Right renal pelvis (tissue), 4 donors: Measurements from ENCODE around the gene NPIPA1. TPM values are rescaled to one million over a fixed set of nuclear protein-coding genes. Genes with fewer than 3 reads are reported as not detected.
"Not testable (repeated sequence)": the region's sequence is repeated elsewhere in the genome, so short reads cannot be mapped to it uniquely, and the experiment has no call there.

ENCODE experiments used
- DNase-seq, 4 donors: peaks; one replicate each; pipeline ENCODE4 v3.0.0-alpha.2; 2013; ENCODE audit warnings: low read depth in 4 of 4, low spot score in 3 of 4, missing footprints in 1 of 4
- polyA plus RNA-seq, 4 donors: library from polyadenylated mRNA; unstranded; fragments of 120-200 nt; gene quantifications; one replicate each; pipeline ENCODE4 v1.2.1, GENCODE V29; 2013; ENCODE audit not compliant: insufficient read length in 4 of 4

NPIPA1 gene
- 100 to 1,000 TPM in 3 of 4 donors, 10 to 100 TPM in 1; 94.8 to 142 (median 119) TPM for polyA plus RNA-seq

DNA sequence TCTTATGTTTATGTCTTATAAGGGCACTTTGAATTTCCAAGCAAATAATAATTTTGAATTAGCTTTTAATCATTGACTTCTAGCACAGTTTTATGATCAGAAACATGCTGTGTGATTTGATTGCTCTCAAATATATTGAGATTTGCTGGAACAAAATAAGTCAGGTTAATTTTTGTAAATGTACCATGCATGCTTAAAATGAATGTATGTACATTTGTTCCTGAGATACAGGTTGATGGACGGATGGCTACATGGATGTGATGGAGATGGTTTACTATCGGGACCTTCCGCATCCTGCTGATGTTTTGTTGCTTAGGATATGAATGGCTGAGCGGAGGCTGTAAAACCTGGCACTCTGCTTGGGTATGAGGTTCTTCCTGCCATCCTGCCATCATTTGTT is at the start of gene NPIPA1:
Gene NPIPA1 (plus strand): TSS at position 301 of the 400 bp plus-strand sequence. CDS start 0 bp downstream, at position 301.
- not testable (repeated sequence) for DNase-seq

GRCh38 chr16:14892111-14892510 is 45.1 kb upstream of the NPIPA1 start:
- not testable (repeated sequence) for DNase-seq

DNA sequence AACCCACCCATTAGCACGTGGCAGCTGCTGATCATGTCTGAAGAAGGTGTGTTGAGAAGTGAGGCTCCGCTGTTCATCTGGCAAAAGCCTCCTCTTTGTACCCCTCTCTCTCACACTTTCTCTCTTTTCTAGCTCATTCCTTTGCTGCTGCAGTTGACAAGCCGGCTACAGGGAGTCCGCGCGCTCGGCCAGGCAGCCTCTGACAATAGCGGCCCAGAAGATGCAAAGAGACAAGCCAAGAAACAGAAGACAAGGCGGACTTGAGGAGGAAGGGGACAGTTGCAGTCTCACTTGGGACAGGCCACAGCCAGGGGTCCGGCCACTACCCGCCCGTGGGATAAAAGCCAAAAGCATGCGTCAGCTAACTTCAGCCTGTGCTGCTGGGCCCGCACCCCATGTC is 41.9 kb upstream of the NPIPA1 start:
- DNase-seq, result not testable (repeated sequence)

GRCh38 chr16:14896023-14896422 is 41.2 kb upstream of the NPIPA1 start:
- DNase-seq, result not testable (repeated sequence)

- not testable (repeated sequence) for DNase-seq
These were observed 40.1 kb upstream of the NPIPA1 start for GRCh38 chr16:14897006-14897664.

GRCh38 chr16:14898162-14898561 is 39.1 kb upstream of the NPIPA1 start:
- not testable (repeated sequence) for DNase-seq

GRCh38 chr16:14903191-14903957 is 33.9 kb upstream of the NPIPA1 start:
- not testable (repeated sequence) for DNase-seq

DNA sequence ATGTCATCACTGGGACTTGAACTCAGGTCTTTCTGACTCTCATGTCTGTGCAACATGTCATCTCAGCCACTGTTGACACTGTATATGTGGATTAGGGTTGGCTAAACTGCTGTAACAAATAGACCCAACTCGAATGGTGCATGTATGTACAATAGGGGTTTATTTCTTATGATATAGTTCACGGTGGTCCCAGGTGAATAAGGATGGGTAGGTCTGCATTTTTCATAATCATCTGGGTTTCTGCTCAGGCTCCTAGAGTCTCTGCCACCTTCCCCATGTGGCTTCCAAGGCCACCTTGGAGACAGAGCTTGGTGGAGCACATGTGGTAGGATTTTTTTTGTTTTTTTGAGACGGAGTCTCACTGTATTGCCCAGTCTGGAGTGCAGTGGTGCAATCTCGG is 27.5 kb upstream of the NPIPA1 start:
- DNase-seq, result not testable (repeated sequence)

GRCh38 chr16:14910833-14911629 is 26.2 kb upstream of the NPIPA1 start:
- not testable (repeated sequence) for DNase-seq

DNA sequence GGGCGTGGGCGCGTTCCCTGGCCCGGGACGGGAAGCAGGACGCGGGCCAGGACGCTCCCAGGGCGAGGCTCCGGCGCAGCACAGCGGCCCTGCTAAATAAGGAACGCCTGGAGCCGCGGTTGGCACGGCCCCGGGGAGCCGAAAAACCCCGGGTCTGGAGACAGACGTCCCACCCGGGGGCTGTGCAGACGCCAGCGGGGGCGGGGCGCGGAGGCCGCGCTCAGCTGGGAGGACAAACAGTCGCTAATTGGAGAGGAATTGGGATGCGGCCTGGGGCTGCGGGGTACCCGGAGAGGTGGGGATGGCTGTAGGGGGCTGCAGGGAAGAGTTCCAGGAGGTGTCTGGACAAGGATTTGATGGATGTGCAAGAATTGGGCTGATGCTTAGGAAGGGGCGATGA is 25.3 kb upstream of the NPIPA1 start:
- DNase-seq, result not testable (repeated sequence)

DNA sequence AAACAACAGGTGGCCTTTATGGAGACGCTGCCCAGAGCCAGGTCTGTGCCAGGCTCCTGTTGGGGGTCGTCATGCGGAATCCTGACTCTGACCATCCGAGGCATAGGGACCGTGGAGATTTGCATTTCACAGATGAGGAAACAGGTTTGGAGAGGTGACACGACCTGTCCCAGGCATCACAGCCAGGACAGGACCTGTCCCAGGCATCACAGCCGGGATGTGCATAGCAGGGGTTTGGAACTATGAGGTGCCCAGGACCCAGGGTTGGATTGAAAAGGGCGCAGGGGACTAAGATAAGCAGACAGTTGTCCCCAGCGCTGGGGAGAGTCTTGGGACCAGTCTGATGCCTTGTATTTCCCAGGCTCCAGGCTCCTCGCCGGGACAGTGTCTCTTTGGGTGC is 24.7 kb upstream of the NPIPA1 start:
- not testable (repeated sequence) for DNase-seq

DNA sequence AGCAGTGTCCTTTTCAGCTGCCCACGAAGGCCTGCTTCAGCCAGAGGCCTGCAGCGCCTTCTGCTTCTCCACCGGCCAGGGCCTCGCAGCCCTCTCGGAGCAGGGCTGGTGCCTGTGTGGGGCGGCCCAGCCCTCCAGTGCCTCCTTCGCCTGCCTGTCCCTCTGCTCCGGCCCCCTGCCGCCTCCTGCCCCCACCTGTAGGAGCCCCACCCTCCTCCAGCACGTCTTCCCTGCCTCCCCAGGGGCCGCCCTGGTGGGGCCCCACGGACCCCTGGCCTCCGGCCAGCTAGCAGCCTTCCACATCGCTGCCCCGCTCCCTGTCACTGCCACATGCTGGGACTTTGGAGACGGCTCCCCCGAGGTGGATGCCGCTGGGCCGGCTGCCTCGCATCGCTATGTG is 18.7 kb upstream of the NPIPA1 start:
- not testable (repeated sequence) for DNase-seq

DNA sequence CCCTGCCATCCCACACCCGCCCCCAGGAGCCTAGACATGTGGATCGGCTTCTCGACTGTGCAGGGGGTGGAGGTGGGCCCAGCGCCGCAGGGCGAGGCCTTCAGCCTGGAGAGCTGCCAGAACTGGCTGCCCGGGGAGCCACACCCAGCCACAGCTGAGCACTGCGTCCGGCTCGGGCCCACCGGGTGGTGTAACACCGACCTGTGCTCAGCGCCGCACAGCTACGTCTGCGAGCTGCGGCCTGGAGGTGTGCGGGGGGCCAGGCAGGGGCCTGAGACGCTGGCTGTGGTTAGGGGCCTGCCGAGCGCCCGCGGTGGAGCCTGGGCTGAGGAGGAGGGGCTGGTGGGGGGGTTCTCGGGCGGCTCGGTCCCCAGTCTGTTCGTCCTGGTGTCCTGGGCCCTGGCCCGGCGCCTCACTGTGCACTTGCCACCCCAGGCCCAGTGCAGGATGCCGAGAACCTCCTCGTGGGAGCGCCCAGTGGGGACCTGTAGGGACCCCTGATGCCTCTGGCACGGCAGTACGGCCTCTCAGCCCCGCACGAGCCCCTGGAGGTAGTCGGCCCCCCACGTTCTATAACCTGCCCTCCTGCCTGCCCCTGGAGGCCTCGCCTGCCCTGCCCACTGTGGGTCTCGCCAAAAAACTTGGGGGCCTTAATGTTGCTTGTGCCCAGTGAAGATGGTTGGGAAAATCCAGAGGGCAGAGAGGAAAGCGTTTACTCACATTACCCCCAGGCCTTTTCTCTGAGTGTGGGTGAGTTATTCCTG is 17.2 kb upstream of the NPIPA1 start:
- DNase-seq, result not testable (repeated sequence)

GRCh38 chr16:14922285-14922684 is 15.0 kb upstream of the NPIPA1 start:
- DNase-seq, result not testable (repeated sequence)

DNA sequence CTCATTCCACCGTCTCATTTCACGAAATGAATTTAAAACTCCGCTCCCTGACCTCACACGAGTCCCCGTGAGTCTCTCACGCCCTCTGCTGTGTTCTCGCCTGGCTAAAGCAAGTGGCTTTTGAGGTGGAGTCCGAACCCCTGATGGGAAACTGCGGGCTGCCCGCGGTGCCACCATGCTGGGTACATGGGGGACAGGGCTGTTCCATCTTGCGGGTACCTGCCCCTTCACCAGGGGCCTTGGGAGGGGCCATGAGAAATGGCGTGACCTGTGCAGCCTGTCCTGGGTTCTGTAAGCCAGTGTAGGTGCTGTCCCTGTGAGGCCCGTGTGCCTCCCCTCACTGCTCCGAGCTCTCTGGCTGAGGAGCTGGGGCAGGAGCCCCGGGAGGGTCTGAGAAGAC is 14.3 kb upstream of the NPIPA1 start:
- DNase-seq, result not testable (repeated sequence)

DNA sequence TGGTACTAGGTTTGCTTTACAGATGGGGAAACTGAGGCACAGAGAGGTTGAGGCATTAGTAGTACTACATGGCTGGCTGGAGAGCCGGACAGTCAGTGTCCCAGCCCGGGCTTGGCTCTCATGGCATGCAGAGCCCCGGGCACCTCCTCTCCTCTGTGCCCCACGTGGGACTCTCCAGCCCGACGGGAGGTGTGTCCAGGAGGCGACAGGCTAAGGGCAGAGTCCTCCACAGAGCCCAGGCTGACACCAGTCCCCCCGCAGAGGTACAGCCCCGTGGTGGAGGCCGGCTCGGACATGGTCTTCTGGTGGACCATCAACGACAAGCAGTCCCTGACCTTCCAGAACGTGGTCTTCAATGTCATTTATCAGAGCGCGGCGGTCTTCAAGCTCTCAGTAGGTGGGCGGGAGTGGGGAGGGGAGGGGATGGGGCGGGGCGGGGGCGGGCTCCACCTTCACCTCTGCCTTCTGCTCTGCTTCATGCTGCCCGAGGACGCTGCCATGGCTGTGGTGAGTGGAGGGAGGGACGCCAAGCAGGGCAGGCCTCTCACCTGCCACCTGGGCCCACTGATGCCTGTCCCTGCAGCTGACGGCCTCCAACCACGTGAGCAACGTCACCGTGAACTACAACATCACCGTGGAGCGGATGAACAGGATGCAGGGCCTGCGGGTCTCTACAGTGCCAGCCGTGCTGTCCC is 13.7 kb upstream of the NPIPA1 start:
- not testable (repeated sequence) for DNase-seq

DNA sequence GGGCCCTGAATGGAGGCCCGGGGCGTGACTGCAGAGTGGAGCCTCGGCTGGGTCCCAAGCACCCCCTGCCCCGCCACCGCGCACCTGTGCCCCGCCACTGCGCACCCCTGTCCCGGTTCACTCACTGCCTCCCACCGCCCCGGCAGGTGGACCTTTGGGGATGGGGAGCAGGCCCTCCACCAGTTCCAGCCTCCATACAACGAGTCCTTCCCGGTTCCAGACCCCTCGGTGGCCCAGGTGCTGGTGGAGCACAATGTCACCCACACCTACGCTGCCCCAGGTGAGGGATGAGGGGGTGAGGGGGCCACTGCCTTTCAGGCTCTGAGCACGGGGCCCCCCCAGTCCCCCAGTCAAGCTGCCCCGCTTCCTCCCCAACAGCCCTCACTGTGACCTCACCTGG is 12.9 kb upstream of the NPIPA1 start:
- DNase-seq, result not testable (repeated sequence)

- DNase-seq, result not testable (repeated sequence)
These were observed 12.3 kb upstream of the NPIPA1 start for GRCh38 chr16:14924982-14925381.

GRCh38 chr16:14928064-14928714 is 9.1 kb upstream of the NPIPA1 start:
- DNase-seq, result not testable (repeated sequence)
